Measurements from ENCODE around the gene CCR3.

CCR3 gene

GRCh38 chr3:46299608-46300460 is 57.6 kb downstream of the CCR3 start:
- TF ChIP-seq CTCF (conservative IDR thresholded peaks at IDR 0.05), result no peak
- no peak for TF ChIP-seq ZFX (IDR thresholded peaks at IDR 0.05)
- H3K27ac ChIP-seq, result no peak overlapping the region

GRCh38 chr3:46300461-46300789 is 58.2 kb downstream of the CCR3 start:
- no peak overlapping the region for H3K27ac ChIP-seq
- TF ChIP-seq ZFX (IDR thresholded peaks at IDR 0.05), result no peak
- no peak for TF ChIP-seq CTCF (conservative IDR thresholded peaks at IDR 0.05)

GRCh38 chr3:46301122-46301835 is 59.0 kb downstream of the CCR3 start:
- no peak overlapping the region for H3K27ac ChIP-seq
- TF ChIP-seq ZFX (IDR thresholded peaks at IDR 0.05) (no peak), CTCF (conservative IDR thresholded peaks at IDR 0.05) (no peak)

- no peak overlapping the region for H3K27ac ChIP-seq
Observed at GRCh38 chr3:46303240-46303639, 61.0 kb downstream of the CCR3 start.

GRCh38 chr3:46304739-46305138 is 62.5 kb downstream of the CCR3 start:
- H3K27ac ChIP-seq, result no peak overlapping the region
- TF ChIP-seq CTCF (conservative IDR thresholded peaks at IDR 0.05) (no peak), ZFX (IDR thresholded peaks at IDR 0.05) (no peak)

More at GRCh38 chr3:46303240-46303639, 61.0 kb downstream of the CCR3 start:
- TF ChIP-seq ZFX (IDR thresholded peaks at IDR 0.05) (no peak), CTCF (conservative IDR thresholded peaks at IDR 0.05) (no peak)

GRCh38 chr3:46312991-46313390 is 70.7 kb downstream of the CCR3 start:
- TF ChIP-seq ZFX (IDR thresholded peaks at IDR 0.05) (no peak), CTCF (conservative IDR thresholded peaks at IDR 0.05) (no peak)
- no peak overlapping the region for H3K27ac ChIP-seq

- H3K27ac ChIP-seq, result no peak overlapping the region
- no peak for TF ChIP-seq CTCF (conservative IDR thresholded peaks at IDR 0.05)
- no peak for TF ChIP-seq ZFX (IDR thresholded peaks at IDR 0.05)
Observed at GRCh38 chr3:46314517-46314916, 72.3 kb downstream of the CCR3 start.
